HepG2 (cell line): Measurements from ENCODE around the gene ZFP92. TPM values are rescaled to one million over a fixed set of nuclear protein-coding genes. Genes with fewer than 3 reads are reported as not detected.

Experiments
- GABPB1 ChIP-seq: IDR thresholded peaks from 2 replicates; pipeline ENCODE4 v1.6.1; 2016; ENCODE audit warnings: mild to moderate bottlenecking, missing genetic modification reagents, moderate library complexity, missing compliant biosample characterization
- HNRNPLL ChIP-seq: fragments of 200-400 bp; formaldehyde crosslinking; IDR thresholded peaks from 2 replicates; pipeline ENCODE4 v1.6.1; 2017; ENCODE audit warnings: mild to moderate bottlenecking, low read depth, low read length; ENCODE audit not compliant: poor library complexity, severe bottlenecking
- KLF16 ChIP-seq, 2 experiments: sonication (generic) in 1 of 2; formaldehyde crosslinking in 1 of 2; IDR thresholded peaks; 2 replicates each; pipeline versions ENCODE4 v1.6.1 to v1.8.0; 2016 to 2023; ENCODE audit warnings: missing genetic modification reagents in 2 of 2, missing compliant biosample characterization in 1 of 2
- NCOA1 ChIP-seq: sonication (generic); formaldehyde crosslinking; IDR thresholded peaks from 2 replicates; pipeline ENCODE4 v1.9.0; 2021; ENCODE audit warnings: missing genetic modification reagents
- POGZ ChIP-seq: sonication (generic); formaldehyde crosslinking; IDR thresholded peaks from 2 replicates; pipeline ENCODE4 v1.4.0; 2020; ENCODE audit warnings: mild to moderate bottlenecking, missing genetic modification reagents
- PRPF4 ChIP-seq: fragments of 200-400 bp; formaldehyde crosslinking; IDR thresholded peaks from 2 replicates; pipeline ENCODE4 v1.6.1; 2016; ENCODE audit warnings: low read length, low read depth; ENCODE audit not compliant: poor library complexity, severe bottlenecking
- STAG1 ChIP-seq: sonication (generic); formaldehyde crosslinking; IDR thresholded peaks from 2 replicates; pipeline ENCODE4 v1.4.0; 2020; ENCODE audit warnings: missing genetic modification reagents
- TGIF2 ChIP-seq: IDR thresholded peaks from 2 replicates; pipeline ENCODE4 v1.6.1; 2016; ENCODE audit warnings: control low read depth, missing compliant biosample characterization
- ZNF317 ChIP-seq: sonication (generic); formaldehyde crosslinking; IDR thresholded peaks from 2 replicates; pipeline ENCODE4 v1.5.0; 2020; ENCODE audit warnings: mild to moderate bottlenecking, missing genetic modification reagents
- ZNF629 ChIP-seq: sonication (generic); formaldehyde crosslinking; conservative IDR thresholded peaks from 2 replicates; pipeline ENCODE4 v1.5.0; 2020; ENCODE audit warnings: missing genetic modification reagents
- ZNF879 ChIP-seq: sonication (generic); formaldehyde crosslinking; IDR thresholded peaks from 2 replicates; pipeline ENCODE4 v1.8.1; 2023; ENCODE audit warnings: missing genetic modification reagents
- ZNF891 ChIP-seq: sonication (generic); formaldehyde crosslinking; IDR thresholded peaks from 2 replicates; pipeline ENCODE4 v1.5.0; 2020; ENCODE audit warnings: mild to moderate bottlenecking, missing genetic modification reagents
- polyA plus RNA-seq, 8 experiments: library from polyadenylated mRNA; depleted of rRNA in 3 of 8; stranded (reverse) in 7 of 8; unstranded in 1 of 8; fragments of >200 nt; fragmentation: Illumina TruSeq in 4 of 8; extraction: Trizol in 4 of 8; gene quantifications; 2 replicates each; pipeline versions ENCODE4 v1.2.1 to v1.2.3, GENCODE V29; 2011 to 2016; ENCODE audit warnings: low read depth in 4 of 8, missing spikeins in 1 of 8, mixed read lengths in 1 of 8; ENCODE audit not compliant: insufficient read depth in 1 of 8
- total RNA-seq, 5 experiments: library from RNA; depleted of rRNA; stranded (reverse); fragments of >200 nt; fragmentation: Illumina TruSeq; extraction: Trizol; gene quantifications; 2 replicates each; pipeline ENCODE4 v1.2.3, GENCODE V29; 2016; ENCODE audit warnings: low read depth in 1 of 5
- TF ChIP-seq, protein P1 (sequence below): sonication (generic); formaldehyde crosslinking; IDR thresholded peaks from 2 replicates; pipeline ENCODE4 v1.5.1; 2020; ENCODE audit warnings: mild to moderate bottlenecking, missing genetic modification reagents, moderate library complexity
- TF ChIP-seq, protein P2 (sequence below): sonication (generic); formaldehyde crosslinking; IDR thresholded peaks from 2 replicates; pipeline ENCODE4 v1.4.0; 2020; ENCODE audit warnings: missing genetic modification reagents
- TF ChIP-seq, protein P3 (sequence below): sonication (generic); formaldehyde crosslinking; IDR thresholded peaks from 2 replicates; pipeline ENCODE4 v1.9.0; 2022; ENCODE audit warnings: missing genetic modification reagents, mild to moderate bottlenecking, borderline replicate concordance
- TF ChIP-seq, protein P4 (sequence below): sonication (generic); formaldehyde crosslinking; IDR thresholded peaks from 2 replicates; pipeline ENCODE4 v1.5.0; 2020; ENCODE audit warnings: missing genetic modification reagents
- TF ChIP-seq, protein P5 (sequence below): sonication (generic); formaldehyde crosslinking; IDR thresholded peaks from 2 replicates; pipeline ENCODE4 v1.5.0; 2020; ENCODE audit warnings: mild to moderate bottlenecking, missing genetic modification reagents

The ZFP92 gene
- total and polyA plus RNA-seq, 2 of the 13 experiments (the other 11 are each of a cell fraction or from before 2014, with no cell fraction given): 0.02 TPM; not detected in 1

DNA sequence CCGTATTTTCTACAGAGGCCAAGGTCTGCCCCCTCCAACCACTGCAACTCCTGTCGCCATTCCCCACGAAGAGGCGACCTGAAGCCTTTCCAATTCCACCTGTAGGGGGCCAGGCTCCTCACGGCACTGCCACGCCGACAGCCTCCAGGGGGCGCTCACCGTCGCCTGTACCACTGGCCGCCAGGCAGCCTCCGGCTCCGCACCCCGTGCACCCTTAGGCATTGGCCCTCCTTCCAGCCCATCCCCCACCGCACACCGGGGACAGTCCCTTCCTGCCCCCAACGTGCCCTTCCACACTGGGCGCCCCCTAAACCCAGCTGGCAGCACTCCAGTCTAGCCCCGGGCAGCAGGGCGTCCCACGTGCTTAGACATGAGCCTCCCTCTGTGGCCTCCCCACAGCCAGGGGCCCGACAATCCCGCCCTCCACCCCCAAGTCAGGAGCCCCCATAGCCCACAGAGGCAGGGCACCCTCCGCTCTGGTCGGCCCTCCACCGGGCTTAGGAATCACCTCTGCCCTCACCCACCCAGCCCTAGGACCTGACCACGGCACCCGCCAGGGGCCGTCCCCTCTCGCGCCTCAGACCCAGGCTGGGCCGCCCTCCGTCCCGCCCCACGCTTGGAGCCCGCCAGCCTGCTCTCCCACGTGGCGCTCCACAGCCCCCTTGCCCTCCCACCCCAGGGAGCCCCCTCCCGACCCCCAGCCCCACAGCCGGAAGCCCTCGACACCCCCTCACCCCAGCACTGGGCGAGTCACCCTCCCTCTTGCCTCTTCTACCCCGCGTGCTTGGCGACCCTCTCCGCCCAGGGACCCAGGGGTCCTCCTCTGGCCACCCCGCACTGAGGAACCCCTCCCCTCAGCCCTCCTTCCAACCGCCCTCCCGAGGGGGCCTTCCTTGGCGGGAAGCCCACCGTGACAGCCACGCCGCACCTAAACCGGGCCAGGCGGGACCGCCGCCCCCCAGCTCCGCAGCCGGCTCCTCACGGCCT is 10.8 kb upstream of the ZFP92 start (continued):
- no peak for TF ChIP-seq ZNF879 (CRISPR knock-in tag)
- TF ChIP-seq ZNF629 (CRISPR knock-in tag): no peak
- TF ChIP-seq STAG1 (CRISPR knock-in tag): peak; percentile 77
- no peak for TF ChIP-seq TGIF2 (CRISPR knock-in tag)
- TF ChIP-seq GABPB1: peak; percentile 34; the same call in 1 of the 2 replicates
- TF ChIP-seq, protein P1, sequence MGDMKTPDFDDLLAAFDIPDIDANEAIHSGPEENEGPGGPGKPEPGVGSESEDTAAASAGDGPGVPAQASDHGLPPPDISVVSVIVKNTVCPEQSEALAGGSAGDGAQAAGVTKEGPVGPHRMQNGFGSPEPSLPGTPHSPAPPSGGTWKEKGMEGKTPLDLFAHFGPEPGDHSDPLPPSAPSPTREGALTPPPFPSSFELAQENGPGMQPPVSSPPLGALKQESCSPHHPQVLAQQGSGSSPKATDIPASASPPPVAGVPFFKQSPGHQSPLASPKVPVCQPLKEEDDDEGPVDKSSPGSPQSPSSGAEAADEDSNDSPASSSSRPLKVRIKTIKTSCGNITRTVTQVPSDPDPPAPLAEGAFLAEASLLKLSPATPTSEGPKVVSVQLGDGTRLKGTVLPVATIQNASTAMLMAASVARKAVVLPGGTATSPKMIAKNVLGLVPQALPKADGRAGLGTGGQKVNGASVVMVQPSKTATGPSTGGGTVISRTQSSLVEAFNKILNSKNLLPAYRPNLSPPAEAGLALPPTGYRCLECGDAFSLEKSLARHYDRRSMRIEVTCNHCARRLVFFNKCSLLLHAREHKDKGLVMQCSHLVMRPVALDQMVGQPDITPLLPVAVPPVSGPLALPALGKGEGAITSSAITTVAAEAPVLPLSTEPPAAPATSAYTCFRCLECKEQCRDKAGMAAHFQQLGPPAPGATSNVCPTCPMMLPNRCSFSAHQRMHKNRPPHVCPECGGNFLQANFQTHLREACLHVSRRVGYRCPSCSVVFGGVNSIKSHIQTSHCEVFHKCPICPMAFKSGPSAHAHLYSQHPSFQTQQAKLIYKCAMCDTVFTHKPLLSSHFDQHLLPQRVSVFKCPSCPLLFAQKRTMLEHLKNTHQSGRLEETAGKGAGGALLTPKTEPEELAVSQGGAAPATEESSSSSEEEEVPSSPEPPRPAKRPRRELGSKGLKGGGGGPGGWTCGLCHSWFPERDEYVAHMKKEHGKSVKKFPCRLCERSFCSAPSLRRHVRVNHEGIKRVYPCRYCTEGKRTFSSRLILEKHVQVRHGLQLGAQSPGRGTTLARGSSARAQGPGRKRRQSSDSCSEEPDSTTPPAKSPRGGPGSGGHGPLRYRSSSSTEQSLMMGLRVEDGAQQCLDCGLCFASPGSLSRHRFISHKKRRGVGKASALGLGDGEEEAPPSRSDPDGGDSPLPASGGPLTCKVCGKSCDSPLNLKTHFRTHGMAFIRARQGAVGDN (CRISPR knock-in tag): peak; percentile 45; the same call in 1 of the 2 replicates
- TF ChIP-seq KLF16 (CRISPR knock-in tag; IDR thresholded peaks at IDR 0.05): no peak
- TF ChIP-seq HNRNPLL: peak; percentile 30
- no peak for TF ChIP-seq NCOA1 (CRISPR knock-in tag)
- TF ChIP-seq, protein P2, sequence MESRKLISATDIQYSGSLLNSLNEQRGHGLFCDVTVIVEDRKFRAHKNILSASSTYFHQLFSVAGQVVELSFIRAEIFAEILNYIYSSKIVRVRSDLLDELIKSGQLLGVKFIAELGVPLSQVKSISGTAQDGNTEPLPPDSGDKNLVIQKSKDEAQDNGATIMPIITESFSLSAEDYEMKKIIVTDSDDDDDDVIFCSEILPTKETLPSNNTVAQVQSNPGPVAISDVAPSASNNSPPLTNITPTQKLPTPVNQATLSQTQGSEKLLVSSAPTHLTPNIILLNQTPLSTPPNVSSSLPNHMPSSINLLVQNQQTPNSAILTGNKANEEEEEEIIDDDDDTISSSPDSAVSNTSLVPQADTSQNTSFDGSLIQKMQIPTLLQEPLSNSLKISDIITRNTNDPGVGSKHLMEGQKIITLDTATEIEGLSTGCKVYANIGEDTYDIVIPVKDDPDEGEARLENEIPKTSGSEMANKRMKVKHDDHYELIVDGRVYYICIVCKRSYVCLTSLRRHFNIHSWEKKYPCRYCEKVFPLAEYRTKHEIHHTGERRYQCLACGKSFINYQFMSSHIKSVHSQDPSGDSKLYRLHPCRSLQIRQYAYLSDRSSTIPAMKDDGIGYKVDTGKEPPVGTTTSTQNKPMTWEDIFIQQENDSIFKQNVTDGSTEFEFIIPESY (CRISPR knock-in tag): peak; percentile 81
- TF ChIP-seq, protein P3, sequence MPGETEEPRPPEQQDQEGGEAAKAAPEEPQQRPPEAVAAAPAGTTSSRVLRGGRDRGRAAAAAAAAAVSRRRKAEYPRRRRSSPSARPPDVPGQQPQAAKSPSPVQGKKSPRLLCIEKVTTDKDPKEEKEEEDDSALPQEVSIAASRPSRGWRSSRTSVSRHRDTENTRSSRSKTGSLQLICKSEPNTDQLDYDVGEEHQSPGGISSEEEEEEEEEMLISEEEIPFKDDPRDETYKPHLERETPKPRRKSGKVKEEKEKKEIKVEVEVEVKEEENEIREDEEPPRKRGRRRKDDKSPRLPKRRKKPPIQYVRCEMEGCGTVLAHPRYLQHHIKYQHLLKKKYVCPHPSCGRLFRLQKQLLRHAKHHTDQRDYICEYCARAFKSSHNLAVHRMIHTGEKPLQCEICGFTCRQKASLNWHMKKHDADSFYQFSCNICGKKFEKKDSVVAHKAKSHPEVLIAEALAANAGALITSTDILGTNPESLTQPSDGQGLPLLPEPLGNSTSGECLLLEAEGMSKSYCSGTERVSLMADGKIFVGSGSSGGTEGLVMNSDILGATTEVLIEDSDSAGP: peak; percentile 43; the same call in 1 of the 2 replicates
- no peak for TF ChIP-seq PRPF4
- TF ChIP-seq ZNF317 (CRISPR knock-in tag): no peak
- TF ChIP-seq, protein P4, sequence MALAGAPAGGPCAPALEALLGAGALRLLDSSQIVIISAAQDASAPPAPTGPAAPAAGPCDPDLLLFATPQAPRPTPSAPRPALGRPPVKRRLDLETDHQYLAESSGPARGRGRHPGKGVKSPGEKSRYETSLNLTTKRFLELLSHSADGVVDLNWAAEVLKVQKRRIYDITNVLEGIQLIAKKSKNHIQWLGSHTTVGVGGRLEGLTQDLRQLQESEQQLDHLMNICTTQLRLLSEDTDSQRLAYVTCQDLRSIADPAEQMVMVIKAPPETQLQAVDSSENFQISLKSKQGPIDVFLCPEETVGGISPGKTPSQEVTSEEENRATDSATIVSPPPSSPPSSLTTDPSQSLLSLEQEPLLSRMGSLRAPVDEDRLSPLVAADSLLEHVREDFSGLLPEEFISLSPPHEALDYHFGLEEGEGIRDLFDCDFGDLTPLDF (CRISPR knock-in tag): no peak
- TF ChIP-seq, protein P5, sequence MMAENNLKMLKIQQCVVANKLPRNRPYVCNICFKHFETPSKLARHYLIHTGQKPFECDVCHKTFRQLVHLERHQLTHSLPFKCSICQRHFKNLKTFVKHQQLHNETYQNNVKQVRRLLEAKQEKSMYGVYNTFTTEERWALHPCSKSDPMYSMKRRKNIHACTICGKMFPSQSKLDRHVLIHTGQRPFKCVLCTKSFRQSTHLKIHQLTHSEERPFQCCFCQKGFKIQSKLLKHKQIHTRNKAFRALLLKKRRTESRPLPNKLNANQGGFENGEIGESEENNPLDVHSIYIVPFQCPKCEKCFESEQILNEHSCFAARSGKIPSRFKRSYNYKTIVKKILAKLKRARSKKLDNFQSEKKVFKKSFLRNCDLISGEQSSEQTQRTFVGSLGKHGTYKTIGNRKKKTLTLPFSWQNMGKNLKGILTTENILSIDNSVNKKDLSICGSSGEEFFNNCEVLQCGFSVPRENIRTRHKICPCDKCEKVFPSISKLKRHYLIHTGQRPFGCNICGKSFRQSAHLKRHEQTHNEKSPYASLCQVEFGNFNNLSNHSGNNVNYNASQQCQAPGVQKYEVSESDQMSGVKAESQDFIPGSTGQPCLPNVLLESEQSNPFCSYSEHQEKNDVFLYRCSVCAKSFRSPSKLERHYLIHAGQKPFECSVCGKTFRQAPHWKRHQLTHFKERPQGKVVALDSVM (CRISPR knock-in tag): peak; percentile 83
- TF ChIP-seq POGZ (CRISPR knock-in tag): no peak
- no peak for TF ChIP-seq ZNF891 (CRISPR knock-in tag)
